ENCODE results near the gene MYO1C.

MYO1C gene

GRCh38 chr17:1484676-1485422 lies 7.6 kb downstream of the MYO1C start:
- peak; percentile 47 to 64 (median 50) for DNase-seq

DNA sequence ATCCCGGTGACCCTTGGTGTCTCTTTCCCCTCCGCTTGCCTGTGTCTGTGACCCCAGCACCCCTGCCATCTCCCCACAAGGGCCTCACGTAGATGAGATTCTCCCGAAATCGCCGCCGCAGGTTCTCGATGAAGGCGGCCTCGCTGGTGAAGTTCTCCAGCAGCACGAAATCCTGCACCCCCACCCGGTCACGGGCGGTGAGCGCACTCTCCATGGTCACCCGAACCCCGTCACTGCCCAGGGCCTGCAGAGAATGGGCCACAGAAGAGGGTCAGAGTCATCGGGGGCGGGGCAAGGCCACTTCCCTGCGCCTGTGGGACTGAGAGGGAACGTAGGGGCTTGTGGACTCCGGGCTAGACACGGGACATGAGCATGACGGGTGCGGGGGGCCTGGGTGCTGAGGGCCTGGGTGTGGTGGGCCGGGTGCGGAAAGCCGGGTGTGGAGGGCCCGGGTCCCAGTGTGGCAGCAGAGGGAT lies 8.4 kb downstream of the MYO1C start:
- no peak for DNase-seq

- no peak for DNase-seq
Measured at GRCh38 chr17:1482680-1483079, 9.8 kb downstream of the MYO1C start.

DNA sequence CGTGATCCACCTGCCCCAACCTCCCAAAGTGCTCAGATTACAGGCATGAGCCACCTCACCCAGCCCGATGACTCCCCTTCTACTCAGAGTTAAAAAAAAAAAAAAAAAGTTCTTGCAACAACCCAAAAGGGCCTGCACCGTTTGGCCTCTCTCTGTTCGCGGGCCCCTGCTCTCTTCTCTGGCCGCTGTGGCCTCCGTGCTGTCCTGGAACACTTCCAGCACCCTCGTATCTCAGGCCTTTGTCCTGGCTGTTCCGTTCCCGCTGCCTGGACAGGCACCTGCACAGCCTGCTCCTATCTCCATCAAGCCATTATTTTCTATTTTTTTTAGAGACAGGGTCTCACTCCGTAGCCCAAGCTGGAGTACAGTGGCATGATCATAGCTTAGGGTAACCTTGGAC lies 10.8 kb downstream of the MYO1C start:
- DNase-seq, result no peak

DNA sequence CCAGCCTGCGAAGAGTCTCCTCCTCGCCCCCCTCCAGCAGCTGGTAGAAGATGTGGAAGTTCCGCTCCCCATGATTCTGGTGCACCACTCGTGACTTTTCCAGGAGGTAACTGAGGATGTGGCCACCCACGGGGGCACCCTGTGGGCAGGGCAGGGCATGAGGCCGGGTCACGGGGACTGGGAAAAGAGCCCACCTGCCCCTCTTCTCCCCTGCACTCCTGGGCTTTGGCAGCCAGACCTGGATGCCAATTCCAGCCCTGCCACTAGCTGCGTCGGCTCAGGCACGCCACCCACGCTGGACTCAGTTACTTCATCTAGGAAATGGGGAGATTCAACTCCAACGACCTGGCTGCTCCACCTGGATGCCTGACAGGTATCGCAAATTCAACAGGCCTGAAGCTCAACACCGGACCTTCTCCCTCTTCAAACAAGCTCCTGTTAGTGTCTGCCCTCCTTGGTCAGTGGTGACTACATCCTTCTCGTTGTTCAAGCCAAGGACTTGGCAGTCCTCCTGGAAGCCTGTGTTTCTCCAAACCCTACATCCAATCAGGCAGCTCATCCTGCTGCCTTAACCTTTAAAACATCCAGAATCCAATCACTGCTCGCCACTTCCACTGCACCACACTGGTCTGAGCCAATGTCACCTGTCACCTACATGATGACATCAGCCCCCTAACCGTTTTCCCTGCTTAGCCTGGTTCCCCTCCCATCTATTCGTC lies 11.6 kb downstream of the MYO1C start:
- DNase-seq, result no peak

GRCh38 chr17:1478418-1478817 lies 14.1 kb downstream of the MYO1C start:
- DNase-seq, result no peak

DNA sequence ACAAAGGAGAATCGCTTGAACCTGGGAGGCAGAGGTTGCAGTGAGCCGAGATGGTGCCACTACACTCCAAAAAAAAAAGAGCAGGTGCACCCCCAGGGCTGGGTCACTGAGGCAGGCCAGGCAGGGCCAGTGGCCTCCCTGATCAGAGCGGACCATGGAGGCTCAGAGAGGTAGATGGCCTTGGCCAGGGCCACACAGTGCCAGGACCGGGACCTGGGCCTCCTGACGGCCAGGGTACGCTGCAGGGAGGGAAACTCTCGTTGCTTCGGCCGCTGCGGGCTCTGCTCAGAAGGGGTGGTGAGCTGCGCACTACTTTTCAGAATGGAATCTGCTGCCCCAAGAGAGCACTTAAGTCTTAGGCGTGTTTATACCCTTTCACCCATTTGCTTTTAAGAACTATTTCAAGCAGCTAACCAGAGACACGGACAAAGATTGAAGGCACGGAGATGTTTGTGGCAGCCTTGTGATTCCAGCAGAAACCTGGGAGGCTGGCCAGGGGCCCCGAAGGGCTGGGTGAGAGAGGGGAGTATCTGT lies 17.1 kb downstream of the MYO1C start:
- no peak for DNase-seq

DNA sequence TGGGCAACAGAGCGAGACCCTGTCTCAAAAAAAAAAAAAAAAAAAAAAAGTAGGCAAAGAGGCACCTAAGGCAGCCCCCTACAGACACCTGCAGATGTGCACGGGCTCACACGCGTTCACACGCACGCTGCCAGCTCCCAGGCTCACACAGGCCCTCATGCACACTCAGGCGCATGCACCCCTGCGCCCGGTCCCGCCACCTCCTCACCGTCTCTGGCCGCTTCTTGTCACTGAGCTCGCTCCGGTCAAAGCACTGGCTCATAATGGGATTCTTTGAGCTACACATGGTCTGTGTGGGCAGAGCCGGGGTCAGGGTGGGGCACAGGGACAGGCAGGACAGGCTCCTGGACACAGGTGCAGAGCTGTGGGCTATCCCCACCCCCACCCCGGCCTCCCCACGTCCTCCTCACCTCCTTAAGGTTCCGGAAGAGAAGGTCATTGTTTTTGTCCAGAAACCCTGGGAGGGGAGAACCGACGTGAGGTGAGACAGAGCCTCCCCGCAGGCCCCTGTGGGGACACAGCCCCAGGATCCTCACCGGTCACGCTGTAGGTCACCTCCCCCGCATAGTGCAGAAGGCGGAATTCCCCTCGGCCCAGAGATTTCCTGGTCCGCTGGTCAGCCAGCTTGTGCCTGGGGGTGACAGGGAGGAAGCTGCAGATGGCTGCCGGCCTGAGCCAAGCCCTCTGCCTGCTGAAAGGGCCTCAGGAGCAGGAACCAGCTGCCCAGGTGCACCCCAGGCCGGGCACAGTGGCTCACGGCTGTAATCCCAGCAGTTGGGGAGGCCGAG lies 17.9 kb downstream of the MYO1C start:
- no peak for DNase-seq

DNA sequence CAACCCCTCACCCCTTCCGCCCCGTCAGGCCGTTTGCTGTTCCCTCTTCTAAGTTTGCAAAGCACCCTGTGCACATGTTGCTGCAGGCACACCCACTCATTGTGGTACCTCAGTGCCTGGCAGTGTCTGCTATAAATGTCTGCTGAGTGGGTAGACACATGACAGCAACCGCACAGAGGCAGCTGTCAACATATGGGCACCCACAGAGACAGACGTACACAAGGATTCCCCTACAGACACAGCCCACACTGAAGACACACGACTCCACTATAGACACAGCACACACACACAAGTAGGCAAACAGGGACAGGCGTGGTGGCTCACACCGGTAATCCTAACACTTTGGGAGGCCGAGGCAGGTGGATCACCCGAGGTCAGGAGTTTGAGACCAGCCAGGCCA lies 18.6 kb downstream of the MYO1C start:
- peak in 1 of 5 donors; percentile 27 for DNase-seq

GRCh38 chr17:1473170-1473569 lies 19.3 kb downstream of the MYO1C start:
- no peak for DNase-seq

GRCh38 chr17:1471911-1472821 lies 20.3 kb downstream of the MYO1C start:
- DNase-seq, result no peak

GRCh38 chr17:1471490-1471889 lies 21.0 kb downstream of the MYO1C start:
- DNase-seq, result no peak

DNA sequence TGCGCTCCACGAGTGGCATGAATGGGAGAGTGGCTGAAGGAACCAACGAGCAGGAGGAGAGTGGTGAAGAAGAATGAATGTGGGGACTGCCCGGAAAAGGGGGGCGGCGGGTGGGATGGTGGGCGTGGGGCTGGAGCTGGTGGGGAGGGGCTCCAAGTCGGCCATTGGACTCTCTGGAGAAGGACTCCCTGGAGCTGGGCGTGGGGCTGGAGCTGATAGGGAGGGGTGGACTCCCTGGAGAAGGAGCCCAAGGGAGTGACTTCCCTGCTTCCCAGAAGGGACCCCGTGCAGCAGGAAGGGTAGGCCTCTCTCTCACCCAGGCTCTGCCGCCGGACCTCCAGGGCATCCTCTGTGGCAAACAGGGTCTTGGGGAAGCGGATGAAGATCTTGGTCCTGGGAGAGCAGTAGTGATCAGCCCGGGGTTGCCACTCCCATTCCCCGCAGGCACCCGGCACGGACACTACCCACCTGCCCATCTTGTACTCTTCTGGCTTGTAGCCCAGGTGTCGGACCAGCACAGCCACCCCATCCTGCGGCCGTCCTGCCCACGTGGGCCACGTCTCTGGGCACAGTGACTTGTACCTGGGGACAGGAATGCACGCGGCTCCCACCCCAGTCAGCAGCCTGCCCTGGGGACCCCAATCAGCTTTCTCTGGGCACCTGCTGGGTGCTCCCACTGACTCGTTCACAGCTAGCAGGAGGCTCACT lies 21.6 kb downstream of the MYO1C start:
- no peak for DNase-seq

- no peak for DNase-seq
Measured at GRCh38 chr17:1470071-1470754, 22.3 kb downstream of the MYO1C start.

DNA sequence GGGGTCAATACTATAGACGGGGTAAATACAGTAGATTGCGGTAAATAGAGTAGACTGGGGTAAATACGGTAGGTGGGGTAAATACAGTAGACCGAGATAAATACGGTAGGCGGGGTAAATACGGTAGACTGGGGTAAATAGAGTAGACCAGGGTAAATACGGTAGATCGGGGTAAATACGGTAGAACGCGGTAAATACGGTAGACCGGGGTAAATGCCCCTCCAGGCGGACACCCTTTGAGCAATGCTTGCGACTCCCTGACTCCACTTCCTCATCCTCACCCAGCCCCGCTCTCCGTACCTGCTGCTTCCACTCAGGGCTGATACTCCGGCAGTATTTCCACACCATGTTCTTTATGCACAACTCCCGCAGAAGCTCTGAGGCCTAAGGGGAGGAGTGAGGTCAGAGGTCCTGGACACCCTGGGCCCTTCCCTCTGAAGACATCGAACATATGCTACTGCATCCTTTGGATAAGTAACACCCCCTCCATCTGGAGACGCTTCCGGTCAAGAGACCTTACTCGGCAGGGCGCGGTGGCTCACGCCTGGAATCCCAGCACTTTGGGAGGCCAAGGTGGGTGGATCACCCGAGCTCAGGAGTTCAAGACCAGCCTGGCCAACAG lies 23.1 kb downstream of the MYO1C start:
- DNase-seq, result no peak

DNA sequence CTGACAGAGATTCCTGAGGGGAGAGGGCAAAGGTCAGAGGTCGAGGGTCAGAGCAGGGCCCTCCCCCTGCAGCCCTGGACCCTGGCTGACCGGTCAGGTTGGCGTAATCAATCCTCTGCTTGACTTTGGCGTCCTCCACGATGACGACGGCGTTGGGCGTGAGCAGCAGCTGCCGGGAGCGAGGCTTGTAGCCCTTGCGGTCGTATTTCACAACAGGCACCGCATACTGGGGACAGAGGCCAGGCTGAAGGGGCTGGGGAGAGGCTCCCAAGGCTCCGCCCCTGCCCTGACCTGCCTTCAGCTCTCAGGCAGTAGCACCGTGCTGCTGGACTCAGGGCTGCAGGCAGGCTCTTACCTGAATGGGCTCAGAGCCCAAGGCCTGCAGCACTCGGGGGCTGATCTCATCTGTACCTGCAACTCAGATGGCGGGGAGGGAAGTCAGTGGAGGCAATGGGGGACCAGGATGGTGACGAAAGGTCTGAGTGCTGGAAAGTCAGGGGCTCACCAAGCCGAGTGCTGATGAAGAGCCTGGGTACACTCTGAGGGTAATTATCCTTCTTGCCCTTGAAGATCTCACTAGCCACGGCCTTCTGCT lies 24.5 kb downstream of the MYO1C start:
- DNase-seq, result no peak

GRCh38 chr17:1467258-1467657 lies 25.2 kb downstream of the MYO1C start:
- no peak for DNase-seq

DNA sequence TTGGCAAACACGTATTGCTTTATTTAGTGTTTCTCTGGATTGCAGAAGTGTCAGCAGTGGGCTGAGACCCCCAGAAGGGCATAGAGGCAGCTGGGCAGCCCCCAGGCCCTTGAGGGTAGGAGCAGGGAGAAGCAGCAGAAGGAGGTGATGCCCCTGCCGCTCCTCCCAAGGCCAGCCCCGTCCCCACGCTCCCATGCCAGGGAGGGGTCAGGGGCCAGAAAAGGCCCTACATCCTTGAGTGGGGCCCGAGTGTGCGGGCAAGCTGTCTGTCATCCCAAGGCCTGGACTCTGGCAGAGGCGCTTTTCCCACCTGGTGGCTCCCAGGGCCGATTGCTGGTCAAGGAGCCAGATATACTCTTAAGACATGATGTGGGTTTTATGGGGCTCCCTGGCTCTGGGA lies 28.3 kb downstream of the MYO1C start:
- no peak for DNase-seq

- no peak for DNase-seq
Measured at GRCh38 chr17:1462164-1463112, 30.0 kb downstream of the MYO1C start.
